Mucosa of descending colon (tissue), 3 donors: ENCODE data around the gene TMEM187. TPM values are rescaled to one million over a fixed set of nuclear protein-coding genes. Genes with fewer than 3 reads are reported as not detected.

ENCODE experiments used
- ATAC-seq: fragments of 200-7000 bp; cut with Tn5 transposase; one replicate; pipeline ENCODE4 v1.9.1; 2020; ENCODE audit warnings: mild to moderate bottlenecking, moderate library complexity
- DNase-seq, 3 donors: peaks; one replicate each; pipeline ENCODE4 v3.0.0-alpha.2; 2020
- H3K36me3 ChIP-seq: fragments of 200-600 bp; one replicate; pipeline ENCODE4 v1.8.0; 2021; ENCODE audit warnings: low read depth, mild to moderate bottlenecking
- H3K4me1 ChIP-seq: fragments of 200-600 bp; one replicate; pipeline ENCODE4 v1.8.0; 2021; ENCODE audit warnings: low read depth, mild to moderate bottlenecking
- H3K4me3 ChIP-seq: fragments of 200-600 bp; one replicate; pipeline ENCODE4 v1.8.0; 2021; ENCODE audit warnings: mild to moderate bottlenecking
- H3K9me3 ChIP-seq: fragments of 200-600 bp; one replicate; pipeline ENCODE4 v1.8.0; 2021; ENCODE audit warnings: mild to moderate bottlenecking
- intact Hi-C, 2 donors: fragments of 100-400 bp; cut with DNase I in 1 of 2; cut with micrococcal nuclease in 1 of 2; formaldehyde crosslinking; loops; one replicate each; pipeline versions ENCODE4 v1.11.0 to v1.11.1; 2022; cut with DNase I, micrococcal nuclease
- microRNA-seq: library from miRNA; unstranded; fragments of <30 nt; microRNA quantifications from one replicate; pipeline ENCODE4, GENCODE V29; 2019
- total RNA-seq, 3 donors: library from RNA; stranded (reverse); fragmentation: NEBNext Ultra II Directional in 2 of 3; extraction: Animal tissue kit (Norgen Biotek cat#: 25700) in 2 of 3; gene quantifications; one replicate each; pipeline versions ENCODE4 v1.2.1 to v1.2.4, GENCODE V29; 2021 to 2023
- TF ChIP-seq, protein P1 (sequence below): fragments of 200-600 bp; IDR thresholded peaks from one replicate; pipeline ENCODE4 v1.8.0; 2022; ENCODE audit warnings: antibody characterized with exemption, mild to moderate bottlenecking
- donor health status: DM: no; HTN: no; CAD: no; lungs with moderate emphysema.
- donor health status: DM: no; HTN: no; CAD: no.
- donor health status: DM: no; HTN: yes; CAD: no.

Gene TMEM187
- total RNA-seq, 3 donors from 2014 or later = 4.8 to 7.9 (median 7.8) TPM

- TF ChIP-seq, protein P1, sequence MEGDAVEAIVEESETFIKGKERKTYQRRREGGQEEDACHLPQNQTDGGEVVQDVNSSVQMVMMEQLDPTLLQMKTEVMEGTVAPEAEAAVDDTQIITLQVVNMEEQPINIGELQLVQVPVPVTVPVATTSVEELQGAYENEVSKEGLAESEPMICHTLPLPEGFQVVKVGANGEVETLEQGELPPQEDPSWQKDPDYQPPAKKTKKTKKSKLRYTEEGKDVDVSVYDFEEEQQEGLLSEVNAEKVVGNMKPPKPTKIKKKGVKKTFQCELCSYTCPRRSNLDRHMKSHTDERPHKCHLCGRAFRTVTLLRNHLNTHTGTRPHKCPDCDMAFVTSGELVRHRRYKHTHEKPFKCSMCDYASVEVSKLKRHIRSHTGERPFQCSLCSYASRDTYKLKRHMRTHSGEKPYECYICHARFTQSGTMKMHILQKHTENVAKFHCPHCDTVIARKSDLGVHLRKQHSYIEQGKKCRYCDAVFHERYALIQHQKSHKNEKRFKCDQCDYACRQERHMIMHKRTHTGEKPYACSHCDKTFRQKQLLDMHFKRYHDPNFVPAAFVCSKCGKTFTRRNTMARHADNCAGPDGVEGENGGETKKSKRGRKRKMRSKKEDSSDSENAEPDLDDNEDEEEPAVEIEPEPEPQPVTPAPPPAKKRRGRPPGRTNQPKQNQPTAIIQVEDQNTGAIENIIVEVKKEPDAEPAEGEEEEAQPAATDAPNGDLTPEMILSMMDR = no peak
- Histone ChIP-seq H3K4me1 (peaks cover 3% of the 10 kb centered on the region), H3K36me3 (no peaks in the 10 kb centered on the region), H3K9me3 (no peaks in the 10 kb centered on the region), H3K4me3 (no peak overlapping the region)
- peak in 2 of 3 donors; percentile 39 to 56 for DNase-seq
- ATAC-seq = peak; percentile 73
- intact Hi-C loops = no loop called here
These were observed 56.9 kb downstream of the TMEM187 start for GRCh38 chrX:154029439-154029838.

DNA sequence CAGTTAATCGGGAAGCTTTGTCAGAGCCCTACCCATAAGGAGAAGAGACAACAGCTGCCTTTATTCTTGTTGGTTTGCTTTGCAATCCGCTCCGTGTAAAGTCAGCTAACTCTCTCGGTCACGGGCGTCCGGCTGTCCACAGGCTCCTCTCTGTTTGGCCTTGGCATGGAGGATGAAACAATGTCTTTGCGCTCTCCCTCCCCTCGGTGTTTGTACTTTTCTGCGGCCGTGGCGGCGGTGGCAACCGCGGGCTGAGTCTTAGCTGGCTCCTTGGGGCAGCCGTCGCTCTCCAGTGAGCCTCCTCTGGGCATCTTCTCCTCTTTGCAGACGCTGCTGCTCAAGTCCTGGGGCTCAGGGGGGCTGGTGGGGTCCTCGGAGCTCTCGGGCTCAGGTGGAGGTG, 57.7 kb downstream of the TMEM187 start:
- no peaks in the 10 kb centered on the region for H3K36me3 ChIP-seq
- TF ChIP-seq, protein P1 = no peak
- ATAC-seq = no peak
- intact Hi-C loops = no loop called here
- no peak overlapping the region for H3K4me3 ChIP-seq
- H3K9me3 ChIP-seq = no peaks in the 10 kb centered on the region
- no peak for DNase-seq
- peaks cover 3% of the 10 kb centered on the region for H3K4me1 ChIP-seq

- H3K36me3 ChIP-seq = no peaks in the 10 kb centered on the region
These were observed 58.3 kb downstream of the TMEM187 start for GRCh38 chrX:154030715-154031305.

DNA sequence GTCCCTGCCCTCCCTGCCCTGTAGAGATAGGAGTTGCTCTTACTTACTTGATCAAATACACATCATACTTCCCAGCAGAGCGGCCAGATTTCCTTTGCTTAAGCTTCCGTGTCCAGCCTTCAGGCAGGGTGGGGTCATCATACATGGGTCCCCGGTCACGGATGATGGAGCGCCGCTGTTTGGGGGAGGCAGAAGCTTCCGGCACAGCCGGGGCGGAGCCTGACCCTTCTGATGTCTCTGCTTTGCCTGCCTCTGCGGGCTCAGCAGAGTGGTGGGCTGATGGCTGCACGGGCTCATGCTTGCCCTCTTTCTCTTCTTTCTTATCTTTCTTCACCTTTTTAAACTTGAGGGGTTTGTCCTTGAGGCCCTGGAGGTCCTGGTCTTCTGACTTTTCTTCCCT, 59.6 kb downstream of the TMEM187 start:
- no peak for DNase-seq
- intact Hi-C loops = no loop called here
- no peak for ATAC-seq
- Histone ChIP-seq H3K4me3 (no peak overlapping the region), H3K4me1 (peaks cover 3% of the 10 kb centered on the region), H3K9me3 (no peaks in the 10 kb centered on the region), H3K36me3 (no peaks in the 10 kb centered on the region)
- TF ChIP-seq, protein P1 = no peak

More at GRCh38 chrX:154030715-154031305, 58.3 kb downstream of the TMEM187 start:
- no peaks in the 10 kb centered on the region for H3K9me3 ChIP-seq
- peaks cover 3% of the 10 kb centered on the region for H3K4me1 ChIP-seq
- intact Hi-C loops = no loop called here
- ATAC-seq (no peak), DNase-seq (no peak)
- H3K4me3 ChIP-seq = no peak overlapping the region
- TF ChIP-seq, protein P1 = no peak

- ATAC-seq (no peak), DNase-seq (no peak)
- H3K4me3 ChIP-seq = no peak overlapping the region
- no peaks in the 10 kb centered on the region for H3K36me3 ChIP-seq
- no peaks in the 10 kb centered on the region for H3K9me3 ChIP-seq
- H3K4me1 ChIP-seq = peaks cover 3% of the 10 kb centered on the region
- TF ChIP-seq, protein P1 = no peak
- intact Hi-C loops = no loop called here
These were observed 60.1 kb downstream of the TMEM187 start for GRCh38 chrX:154032653-154033052.

Small RNAs within 50 kb of the gene (microRNA-seq; reads per million reads assigned to microRNA genes)
- gene MIR3202-1 = not detected
- not detected for gene MIR3202-2
- not detected for gene MIR718

Other genes with a start within 250 kb of the TMEM187 start
- 100 to 1,000 TPM; 158 to 209 (median 181) TPM for gene BCAP31, start 248.4 kb upstream of the TMEM187 start, total RNA-seq
- gene ABCD1, start 247.9 kb upstream of the TMEM187 start, total RNA-seq = 10 to 100 TPM; 13.0 to 27.3 (median 13.0) TPM
- gene PLXNB3, start 208.5 kb upstream of the TMEM187 start, total RNA-seq = 10 to 100 TPM in 1 of 3 donors, 1 to 10 TPM in 2; 3.0 to 44.9 (median 3.3) TPM
- 1 to 10 TPM in 2 of 3 donors, under 1 TPM in 1; 0.55 to 4.6 (median 1.0) TPM for gene SRPK3, start 191.7 kb upstream of the TMEM187 start, total RNA-seq
- gene IDH3G, start 178.4 kb upstream of the TMEM187 start, total RNA-seq = 10 to 100 TPM; 57.8 to 89.9 (median 79.3) TPM
- gene SSR4, start 178.1 kb upstream of the TMEM187 start, total RNA-seq = 100 to 1,000 TPM; 129 to 297 (median 174) TPM
- 10 to 100 TPM in 1 of 3 donors, 1 to 10 TPM in 2; 1.5 to 24.2 (median 2.8) TPM for gene PDZD4, start 142.2 kb upstream of the TMEM187 start, total RNA-seq
- 10 to 100 TPM in 1 of 3 donors, 1 to 10 TPM in 2; 3.0 to 66.9 (median 7.0) TPM for gene L1CAM, start 86.6 kb upstream of the TMEM187 start, total RNA-seq
- under 1 TPM; 0.43 to 0.78 (median 0.54) TPM for gene AVPR2, start 68.1 kb upstream of the TMEM187 start, total RNA-seq
- gene ARHGAP4, start 46.5 kb upstream of the TMEM187 start, total RNA-seq = 10 to 100 TPM; 35.0 to 47.8 (median 36.7) TPM
- 10 to 100 TPM; 52.2 to 72.3 (median 68.9) TPM for gene NAA10, start 37.7 kb upstream of the TMEM187 start, total RNA-seq
- 10 to 100 TPM in 2 of 3 donors, 1 to 10 TPM in 1; 3.5 to 21.2 (median 10.2) TPM for gene RENBP, start 28.1 kb upstream of the TMEM187 start, total RNA-seq
- 10 to 100 TPM; 36.3 to 56.5 (median 48.2) TPM for gene HCFC1, start 936 bp upstream of the TMEM187 start, total RNA-seq
- 10 to 100 TPM; 66.5 to 96.0 (median 85.2) TPM for gene IRAK1, start 47.1 kb downstream of the TMEM187 start, total RNA-seq
- 10 to 100 TPM; 33.5 to 55.6 (median 35.6) TPM for gene MECP2, start 125.0 kb downstream of the TMEM187 start, total RNA-seq
- gene OPN1LW, start 171.5 kb downstream of the TMEM187 start, total RNA-seq = not detected
- not detected for gene OPN1MW, start 209.8 kb downstream of the TMEM187 start, total RNA-seq
- not detected for gene OPN1MW2, start 247.0 kb downstream of the TMEM187 start, total RNA-seq